ENCODE results near the gene RGPD5. TPM values are rescaled to one million over a fixed set of nuclear protein-coding genes. Genes with fewer than 3 reads are reported as not detected.
"Not testable (repeated sequence)": the region's sequence is repeated elsewhere in the genome, so short reads cannot be mapped to it uniquely, and the experiment has no call there.

The RGPD5 gene
- 217 TPM for total RNA-seq

GRCh38 chr2:109794074-109794737 is at the start of gene RGPD5:
Gene RGPD5, plus strand, starts transcription at chr2:109794305. Its CDS starts 161 bp downstream, at chr2:109794466.
- not testable (repeated sequence) for H3K27me3 ChIP-seq (ENCODE audit: insufficient read depth, low read length); H3K4me1 ChIP-seq (ENCODE audit: insufficient read depth, low read length); H3K4me3 ChIP-seq (ENCODE audit: low read length); H3K9me3 ChIP-seq (ENCODE audit: low read depth, low read length)

GRCh38 chr2:109751572-109751971 is 42.5 kb upstream of the RGPD5 start:
- H3K9me3 ChIP-seq (ENCODE audit: low read depth, low read length); H3K4me3 ChIP-seq (ENCODE audit: low read length); H3K27me3 ChIP-seq (ENCODE audit: insufficient read depth, low read length); H3K4me1 ChIP-seq (ENCODE audit: insufficient read depth, low read length): not testable (repeated sequence)

- not testable (repeated sequence) for H3K4me3 ChIP-seq (ENCODE audit: low read length); H3K27me3 ChIP-seq (ENCODE audit: insufficient read depth, low read length); H3K9me3 ChIP-seq (ENCODE audit: low read depth, low read length); H3K4me1 ChIP-seq (ENCODE audit: insufficient read depth, low read length)
Observed at GRCh38 chr2:109757163-109757824, 36.8 kb upstream of the RGPD5 start.

- not testable (repeated sequence) for H3K4me3 ChIP-seq (ENCODE audit: low read length); H3K4me1 ChIP-seq (ENCODE audit: insufficient read depth, low read length); H3K27me3 ChIP-seq (ENCODE audit: insufficient read depth, low read length); H3K9me3 ChIP-seq (ENCODE audit: low read depth, low read length)
Observed at GRCh38 chr2:109760265-109761042, 33.7 kb upstream of the RGPD5 start.

- not testable (repeated sequence) for H3K27me3 ChIP-seq (ENCODE audit: insufficient read depth, low read length); H3K9me3 ChIP-seq (ENCODE audit: low read depth, low read length); H3K4me1 ChIP-seq (ENCODE audit: insufficient read depth, low read length); H3K4me3 ChIP-seq (ENCODE audit: low read length)
Observed at GRCh38 chr2:109761043-109761454, 33.1 kb upstream of the RGPD5 start.

GRCh38 chr2:109761976-109762375 is 32.1 kb upstream of the RGPD5 start:
- H3K27me3 ChIP-seq (ENCODE audit: insufficient read depth, low read length); H3K4me3 ChIP-seq (ENCODE audit: low read length); H3K9me3 ChIP-seq (ENCODE audit: low read depth, low read length); H3K4me1 ChIP-seq (ENCODE audit: insufficient read depth, low read length): not testable (repeated sequence)

- not testable (repeated sequence) for H3K27me3 ChIP-seq (ENCODE audit: insufficient read depth, low read length); H3K4me1 ChIP-seq (ENCODE audit: insufficient read depth, low read length); H3K4me3 ChIP-seq (ENCODE audit: low read length); H3K9me3 ChIP-seq (ENCODE audit: low read depth, low read length)
Observed at GRCh38 chr2:109766074-109766473, 28.0 kb upstream of the RGPD5 start.

- H3K4me1 ChIP-seq (ENCODE audit: insufficient read depth, low read length); H3K4me3 ChIP-seq (ENCODE audit: low read length); H3K27me3 ChIP-seq (ENCODE audit: insufficient read depth, low read length); H3K9me3 ChIP-seq (ENCODE audit: low read depth, low read length): not testable (repeated sequence)
Observed at GRCh38 chr2:109766886-109767578, 27.1 kb upstream of the RGPD5 start.

GRCh38 chr2:109768934-109769333 is 25.2 kb upstream of the RGPD5 start:
- not testable (repeated sequence) for H3K4me1 ChIP-seq (ENCODE audit: insufficient read depth, low read length); H3K27me3 ChIP-seq (ENCODE audit: insufficient read depth, low read length); H3K4me3 ChIP-seq (ENCODE audit: low read length); H3K9me3 ChIP-seq (ENCODE audit: low read depth, low read length)

GRCh38 chr2:109779118-109779517 is 15.0 kb upstream of the RGPD5 start:
- H3K4me3 ChIP-seq (ENCODE audit: low read length); H3K9me3 ChIP-seq (ENCODE audit: low read depth, low read length); H3K27me3 ChIP-seq (ENCODE audit: insufficient read depth, low read length); H3K4me1 ChIP-seq (ENCODE audit: insufficient read depth, low read length): not testable (repeated sequence)

GRCh38 chr2:109781147-109781816 is 12.8 kb upstream of the RGPD5 start:
- not testable (repeated sequence) for H3K4me1 ChIP-seq (ENCODE audit: insufficient read depth, low read length); H3K27me3 ChIP-seq (ENCODE audit: insufficient read depth, low read length); H3K4me3 ChIP-seq (ENCODE audit: low read length); H3K9me3 ChIP-seq (ENCODE audit: low read depth, low read length)

- not testable (repeated sequence) for H3K4me1 ChIP-seq (ENCODE audit: insufficient read depth, low read length); H3K27me3 ChIP-seq (ENCODE audit: insufficient read depth, low read length); H3K4me3 ChIP-seq (ENCODE audit: low read length); H3K9me3 ChIP-seq (ENCODE audit: low read depth, low read length)
Observed at GRCh38 chr2:109782446-109782993, 11.6 kb upstream of the RGPD5 start.

- not testable (repeated sequence) for H3K4me3 ChIP-seq (ENCODE audit: low read length); H3K27me3 ChIP-seq (ENCODE audit: insufficient read depth, low read length); H3K4me1 ChIP-seq (ENCODE audit: insufficient read depth, low read length); H3K9me3 ChIP-seq (ENCODE audit: low read depth, low read length)
Observed at GRCh38 chr2:109791530-109792279, 2.4 kb upstream of the RGPD5 start.

GRCh38 chr2:109792659-109793058 is 1.4 kb upstream of the RGPD5 start:
- H3K4me1 ChIP-seq (ENCODE audit: insufficient read depth, low read length); H3K9me3 ChIP-seq (ENCODE audit: low read depth, low read length); H3K27me3 ChIP-seq (ENCODE audit: insufficient read depth, low read length); H3K4me3 ChIP-seq (ENCODE audit: low read length): not testable (repeated sequence)
